Measurements from ENCODE around the gene NFYB. TPM values are rescaled to one million over a fixed set of nuclear protein-coding genes. Genes with fewer than 3 reads are reported as not detected.

The NFYB gene
- total RNA-seq, 2 donors from 2014 or later: 17.6 to 18.2 TPM

DNA sequence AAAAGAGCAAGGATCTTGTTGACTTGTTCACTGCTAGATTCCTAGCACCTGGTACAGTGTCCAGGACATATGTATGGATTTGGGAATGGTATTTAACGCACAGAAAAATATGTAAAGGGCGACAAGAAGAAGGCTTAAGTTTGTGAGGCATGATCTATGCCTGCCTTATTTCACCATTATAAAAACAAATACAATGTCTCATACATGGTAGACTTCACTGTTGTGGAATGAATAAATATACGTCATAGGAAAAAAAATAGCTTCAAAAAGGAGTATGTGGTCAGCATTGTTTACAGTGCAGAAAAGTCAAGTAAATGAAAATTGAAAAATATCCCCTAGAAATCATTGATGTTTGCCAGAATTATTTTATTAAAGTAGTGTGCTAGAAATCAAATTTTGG lies 43.7 kb downstream of the NFYB start:
- Mint-ChIP-seq H3K27ac (no peak overlapping the region), H3K36me3 (peaks cover 0 to 11% of the 10 kb centered on the region in 2 donors), H3K9me3 (no peaks in the 10 kb centered on the region)
- no peak for ATAC-seq
- no peak for DNase-seq (ENCODE audit: low spot score in 2 of 2)

DNA sequence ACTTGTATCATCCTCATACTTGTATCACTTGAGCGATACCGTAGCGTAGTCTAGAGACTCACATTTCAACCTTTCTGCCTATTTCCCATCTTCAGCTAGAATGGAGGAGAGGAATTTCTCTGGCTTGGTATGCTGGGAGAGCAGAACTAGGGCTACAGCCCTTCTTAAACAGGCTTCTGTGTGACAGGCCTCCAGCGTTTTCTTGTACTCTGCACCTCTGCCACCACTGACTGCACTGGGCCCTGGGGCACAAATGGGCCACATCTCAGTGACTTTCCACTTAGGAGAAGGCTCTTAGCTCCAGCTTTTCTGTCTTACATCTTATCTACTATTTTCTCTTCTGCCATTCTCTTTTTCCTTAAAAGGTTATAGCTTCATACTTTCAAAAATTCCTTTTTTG lies 46.9 kb downstream of the NFYB start:
- DNase-seq (ENCODE audit: low spot score in 2 of 2) (no peak), ATAC-seq (no peak)
- Mint-ChIP-seq H3K27ac (no peak overlapping the region), H3K36me3 (peaks cover 0 to 6% of the 10 kb centered on the region in 2 donors), H3K9me3 (no peaks in the 10 kb centered on the region)

DNA sequence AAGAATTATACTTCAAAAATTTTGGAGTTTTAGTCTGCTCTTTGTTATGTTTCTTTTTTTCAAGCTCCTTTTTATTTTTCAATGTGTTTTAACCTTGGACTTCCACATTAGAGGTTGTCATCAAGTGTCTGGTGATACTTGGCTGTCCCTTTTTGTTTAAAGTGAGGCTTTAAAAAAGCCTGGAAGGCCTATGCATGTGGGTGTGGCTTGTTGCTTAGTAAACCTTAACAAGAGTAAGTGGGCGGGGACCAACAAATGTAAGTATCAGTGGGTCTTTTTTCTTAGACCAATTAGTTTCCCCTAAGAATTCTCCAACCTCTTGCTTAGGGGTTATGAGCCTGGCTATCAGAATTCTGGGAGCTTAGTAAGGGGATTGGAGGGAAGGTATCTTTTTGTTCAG lies 47.3 kb downstream of the NFYB start:
- ATAC-seq: no peak
- Mint-ChIP-seq H3K36me3 (peaks cover 0 to 6% of the 10 kb centered on the region in 2 donors), H3K9me3 (no peaks in the 10 kb centered on the region)

DNA sequence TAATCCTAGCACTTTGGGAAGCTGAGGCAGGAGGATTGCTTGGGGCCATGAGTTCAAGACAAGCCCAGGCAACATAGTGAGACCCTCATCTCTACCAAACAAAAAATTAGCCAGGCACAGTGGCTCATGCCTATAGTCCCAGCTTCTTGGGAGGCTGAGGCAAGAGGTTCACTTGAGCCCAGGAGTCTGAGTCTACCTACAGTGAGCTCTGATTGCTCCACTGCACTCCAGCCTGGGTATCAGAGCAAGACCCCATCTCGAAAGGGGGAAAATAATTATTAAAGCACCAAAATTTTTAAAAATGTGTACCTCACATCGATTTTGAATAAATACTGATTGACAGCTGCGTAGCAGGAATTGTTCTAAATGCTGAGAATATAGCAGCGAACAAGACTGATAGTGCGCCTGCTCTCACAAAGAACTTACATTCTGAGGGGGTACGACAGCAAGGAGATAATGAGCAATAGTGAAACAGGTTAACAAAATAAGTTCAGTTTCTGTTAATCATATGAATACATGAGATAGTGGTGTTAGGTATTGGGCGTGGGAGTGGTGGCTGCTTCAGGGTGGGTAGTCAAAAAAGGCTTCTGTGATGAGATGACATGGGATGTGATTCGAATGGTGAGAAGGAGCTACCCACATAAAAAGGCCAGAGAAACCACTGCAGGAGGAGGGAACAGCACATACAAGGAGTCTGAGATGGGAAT lies 54.1 kb downstream of the NFYB start:
- Mint-ChIP-seq H3K9me3 (no peaks in the 10 kb centered on the region), H3K36me3 (peaks cover 13 to 14% of the 10 kb centered on the region in 2 donors), H3K27ac (peak overlapping the region; percentile 2 to 17)
- ATAC-seq (peak; percentile 96 to 99), DNase-seq (ENCODE audit: low spot score in 2 of 2) (peak in 1 of 2 donors; percentile 64)

More for the DNA sequence above, 47.3 kb downstream of the NFYB start:
- DNase-seq (ENCODE audit: low spot score in 2 of 2): no peak
- no peak overlapping the region for H3K27ac Mint-ChIP-seq

DNA sequence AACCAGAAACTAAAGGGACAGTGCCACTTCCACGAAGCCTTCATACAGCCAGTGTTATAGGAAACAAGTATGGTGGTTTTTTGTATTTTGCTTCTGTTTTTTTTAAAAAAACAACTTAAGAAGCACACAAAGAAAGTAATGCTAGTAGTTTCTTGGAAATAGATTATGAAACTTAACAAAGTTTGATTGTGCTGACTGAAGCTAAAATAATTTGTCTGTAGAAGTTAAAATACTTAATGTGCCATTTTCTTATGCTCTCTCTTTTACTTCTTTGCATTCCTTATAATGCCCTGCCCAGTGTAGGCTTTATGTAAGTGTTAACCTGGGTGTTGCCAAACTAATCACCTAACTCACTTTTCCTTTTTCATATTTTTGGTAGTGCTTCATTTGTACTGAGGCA lies 57.2 kb downstream of the NFYB start:
- no peak for DNase-seq (ENCODE audit: low spot score in 2 of 2)
- Mint-ChIP-seq H3K27ac (no peak overlapping the region), H3K36me3 (peaks cover 13 to 14% of the 10 kb centered on the region in 2 donors), H3K9me3 (no peaks in the 10 kb centered on the region)
- no peak for ATAC-seq

DNA sequence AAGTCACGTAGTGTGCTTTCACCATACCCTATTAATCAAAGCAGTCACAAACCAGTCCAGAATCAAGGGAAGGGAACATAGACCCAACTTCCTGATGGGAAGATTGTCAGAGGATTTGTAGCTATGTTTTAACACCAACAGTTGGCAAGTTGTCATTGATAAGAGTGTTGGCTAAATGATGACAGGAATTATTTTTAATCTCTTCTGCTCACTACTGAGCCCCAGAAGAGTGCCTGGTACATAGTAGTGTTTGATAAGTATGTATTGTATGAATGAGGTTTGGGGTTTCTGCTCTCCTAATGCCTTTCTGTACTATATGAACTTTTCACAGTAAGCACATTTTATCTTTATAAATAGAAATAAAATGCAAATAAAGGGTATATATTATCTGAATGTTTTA lies 59.0 kb downstream of the NFYB start:
- DNase-seq (ENCODE audit: low spot score in 2 of 2): no peak
- Mint-ChIP-seq H3K9me3 (no peaks in the 10 kb centered on the region), H3K36me3 (peaks cover 6% of the 10 kb centered on the region in 2 donors), H3K27ac (no peak overlapping the region)
- no peak for ATAC-seq

DNA sequence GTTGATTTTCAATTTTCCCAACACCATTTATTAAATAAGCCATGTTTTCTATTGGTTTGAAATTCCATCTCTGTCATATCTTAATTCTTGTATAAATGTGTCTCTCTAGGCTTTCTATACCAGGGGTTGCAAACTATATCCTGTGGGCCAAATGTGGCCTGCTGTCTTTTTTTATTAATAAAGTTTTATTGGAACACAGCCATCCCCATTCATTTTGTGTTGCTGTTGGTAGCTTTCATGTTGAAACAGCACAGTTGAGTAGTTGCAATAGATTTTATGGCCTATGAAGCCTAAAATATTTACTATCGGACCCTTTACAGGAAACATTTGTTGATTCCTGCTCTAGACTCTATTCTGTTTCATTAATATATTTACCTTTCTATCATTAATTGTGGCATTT lies 64.3 kb downstream of the NFYB start:
- Mint-ChIP-seq H3K36me3 (no peaks in the 10 kb centered on the region), H3K27ac (no peak overlapping the region), H3K9me3 (no peaks in the 10 kb centered on the region)
- no peak for DNase-seq (ENCODE audit: low spot score in 2 of 2)
- ATAC-seq: no peak

DNA sequence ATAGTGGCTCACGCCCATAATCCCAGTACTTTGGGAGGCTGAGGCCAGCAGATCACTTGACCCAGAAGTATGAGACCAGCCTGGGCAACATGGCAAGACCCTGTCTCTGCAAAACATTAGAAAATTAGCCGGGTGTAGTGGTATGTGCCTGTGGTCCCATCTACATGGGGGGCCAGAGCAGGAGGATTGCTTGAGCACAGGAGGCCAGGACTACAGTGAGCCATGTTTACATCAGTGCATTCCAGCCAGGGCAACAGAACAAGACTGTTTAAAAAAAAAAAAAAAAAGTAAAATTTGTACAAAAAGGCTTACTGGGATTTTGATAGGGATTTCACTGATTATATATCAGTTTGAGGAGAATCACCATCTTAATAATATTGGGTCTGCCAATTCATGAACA lies 65.9 kb downstream of the NFYB start:
- Mint-ChIP-seq H3K36me3 (no peaks in the 10 kb centered on the region), H3K9me3 (no peaks in the 10 kb centered on the region), H3K27ac (no peak overlapping the region)
- ATAC-seq: no peak
- no peak for DNase-seq (ENCODE audit: low spot score in 2 of 2)

Other genes starting within 250 kb of the NFYB start
- 100 to 1,000 TPM; 285 to 376 TPM for gene HSP90B1, start 207.8 kb downstream of the NFYB start, total RNA-seq
- gene TDG, start 172.3 kb downstream of the NFYB start, total RNA-seq: 10 to 100 TPM; 34.4 to 48.5 TPM
- under 1 TPM; 0.16 to 0.25 TPM for gene GLT8D2, start 88.0 kb downstream of the NFYB start, total RNA-seq
- gene HCFC2, start 73.7 kb downstream of the NFYB start, total RNA-seq: 10 to 100 TPM in 1 of 2 donors, 1 to 10 TPM in 1; 6.9 to 16.0 TPM
- gene TXNRD1, start 77.6 kb upstream of the NFYB start, total RNA-seq: 100 to 1,000 TPM in 1 of 2 donors, 10 to 100 TPM in 1; 86.4 to 160 TPM
- 1 to 10 TPM; 5.4 to 8.2 TPM for gene EID3, start 165.5 kb upstream of the NFYB start, total RNA-seq

Data from activated naive CD4-positive, alpha-beta T cell treated with anti-CD3 and anti-CD28 coated beads, Interleukin-2, amount 50 U/mL, for 72 hours (primary cell).